Activated T-helper 2 cell treated with anti-CD3 and anti-CD28 coated beads, Interferon-gamma antibody, Interleukin-2, Interleukin-4, amounts not matched to agents 10 μg/mL and 5 μg/mL and 100 μg/mL, durations not matched to agents 14 hours and 24 hours and 36 hours (primary cell): Measurements from ENCODE around the gene EVX2. TPM values are rescaled to one million over a fixed set of nuclear protein-coding genes. Genes with fewer than 3 reads are reported as not detected.

ENCODE experiments used
- DNase-seq: peaks from one replicate; pipeline ENCODE4 v3.0.0; 2021; ENCODE audit warnings: low spot score
- H3K27ac Mint-ChIP-seq: one replicate; pipeline ENCODE4 v1.8.0; 2021; ENCODE audit warnings: mixed read lengths
- H3K27me3 Mint-ChIP-seq: one replicate; pipeline ENCODE4 v1.8.0; 2021; ENCODE audit warnings: low read depth, mixed read lengths
- H3K36me3 Mint-ChIP-seq: one replicate; pipeline ENCODE4 v1.8.0; 2021; ENCODE audit warnings: low read depth, mixed read lengths
- H3K4me1 Mint-ChIP-seq: one replicate; pipeline ENCODE4 v1.8.0; 2021; ENCODE audit warnings: low read depth, mixed read lengths
- H3K4me3 Mint-ChIP-seq: one replicate; pipeline ENCODE4 v1.8.0; 2021; ENCODE audit warnings: low read depth, mild to moderate bottlenecking, moderate library complexity, mixed read lengths
- H3K9me3 Mint-ChIP-seq: one replicate; pipeline ENCODE4 v1.8.0; 2021; ENCODE audit warnings: mixed read lengths
- intact Hi-C: fragments of 100-400 bp; cut with micrococcal nuclease; formaldehyde crosslinking; loops from one replicate; pipeline ENCODE4 v1.15.1; 2023
- total RNA-seq: library from RNA; stranded (reverse); gene quantifications from 2 replicates; pipeline ENCODE4 v1.2.3, GENCODE V29; 2022

Gene EVX2
- total RNA-seq, 1 donor from 2014 or later: not detected

DNA sequence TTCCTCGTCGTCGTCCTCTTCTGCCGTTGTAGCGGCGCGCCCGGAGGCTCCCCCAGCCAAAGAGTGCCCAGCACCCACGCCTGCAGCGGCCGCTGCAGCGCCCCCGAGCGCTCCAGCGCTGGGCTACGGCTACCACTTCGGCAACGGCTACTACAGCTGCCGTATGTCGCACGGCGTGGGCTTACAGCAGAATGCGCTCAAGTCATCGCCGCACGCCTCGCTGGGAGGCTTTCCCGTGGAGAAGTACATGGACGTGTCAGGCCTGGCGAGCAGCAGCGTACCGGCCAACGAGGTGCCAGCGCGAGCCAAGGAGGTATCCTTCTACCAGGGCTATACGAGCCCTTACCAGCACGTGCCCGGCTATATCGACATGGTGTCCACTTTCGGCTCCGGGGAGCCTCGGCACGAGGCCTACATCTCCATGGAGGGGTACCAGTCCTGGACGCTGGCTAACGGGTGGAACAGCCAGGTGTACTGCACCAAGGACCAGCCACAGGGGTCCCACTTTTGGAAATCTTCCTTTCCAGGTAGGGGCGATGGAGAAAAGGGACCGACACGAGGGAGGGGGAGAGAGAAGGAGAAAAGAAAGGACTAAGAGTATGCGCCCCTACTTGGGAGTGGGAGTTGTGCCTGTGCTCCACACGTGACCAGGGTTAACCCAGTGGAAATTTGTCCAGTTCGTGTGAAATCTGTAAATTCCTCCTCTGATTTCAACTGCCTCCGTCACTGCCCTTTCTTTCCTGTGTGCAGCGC is 9.6 kb upstream of the EVX2 start:
- DNase-seq: no peak
- H3K9me3 Mint-ChIP-seq: no peaks in the 10 kb centered on the region
- intact Hi-C loops: no loop called here
- H3K36me3 Mint-ChIP-seq: no peaks in the 10 kb centered on the region
- peak overlapping the region; percentile 1 for H3K27ac Mint-ChIP-seq
- H3K27me3 Mint-ChIP-seq: peaks cover 89% of the 10 kb centered on the region
- H3K4me1 Mint-ChIP-seq: peaks cover 20% of the 10 kb centered on the region
- no peak overlapping the region for H3K4me3 Mint-ChIP-seq

DNA sequence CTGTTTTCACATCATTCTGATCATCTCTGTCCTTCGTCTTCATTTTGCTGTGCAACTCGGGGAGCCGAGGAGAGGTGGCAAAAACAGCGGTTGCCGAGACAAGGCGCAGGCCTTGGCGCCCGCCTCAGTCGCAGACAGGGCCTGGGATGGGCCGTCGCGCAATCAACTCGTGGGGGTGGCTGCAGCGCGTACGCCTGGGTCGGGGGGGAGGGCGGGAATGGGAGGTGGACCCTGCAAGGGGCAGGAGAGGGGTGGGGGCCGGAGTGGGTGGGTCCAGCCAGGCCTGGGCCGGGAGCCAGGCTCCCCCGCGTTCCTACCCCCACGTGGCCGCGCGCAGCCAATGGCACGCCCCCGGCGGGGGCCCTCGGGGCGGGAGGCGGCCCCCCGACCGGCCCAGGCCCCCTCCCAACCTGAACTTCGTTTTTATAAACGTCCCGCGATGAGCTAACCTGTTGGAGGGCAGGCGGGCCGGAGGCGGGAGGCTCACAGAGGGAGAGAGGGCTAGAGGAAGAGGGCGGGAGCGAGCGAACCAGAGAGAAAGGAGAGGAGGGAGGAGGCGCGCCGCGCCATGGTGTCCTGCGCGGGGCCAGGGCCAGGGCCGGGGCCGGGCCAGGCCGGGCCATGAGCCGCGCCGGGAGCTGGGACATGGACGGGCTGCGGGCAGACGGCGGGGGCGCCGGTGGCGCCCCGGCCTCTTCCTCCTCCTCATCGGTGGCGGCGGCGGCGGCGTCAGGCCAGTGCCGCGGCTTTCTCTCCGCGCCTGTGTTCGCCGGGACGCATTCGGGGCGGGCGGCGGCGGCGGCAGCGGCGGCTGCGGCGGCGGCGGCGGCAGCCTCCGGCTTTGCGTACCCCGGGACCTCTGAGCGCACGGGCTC is 8.7 kb upstream of the EVX2 start, which contains the start of gene HOXD13:
Gene HOXD13, plus strand, starts transcription at position 452 of the 875 bp plus-strand sequence. Its CDS starts 170 bp downstream, at position 622.
- Mint-ChIP-seq H3K27me3 (peaks cover 89% of the 10 kb centered on the region), H3K27ac (no peak within 1 kb of the TSS), H3K4me3 (no peak within 1 kb of the TSS), H3K4me1 (peaks cover 19% of the 10 kb centered on the region), H3K36me3 (no peaks in the 10 kb centered on the region), H3K9me3 (no peaks in the 10 kb centered on the region)
- DNase-seq: no peak
- intact Hi-C loops: no loop called here

DNA sequence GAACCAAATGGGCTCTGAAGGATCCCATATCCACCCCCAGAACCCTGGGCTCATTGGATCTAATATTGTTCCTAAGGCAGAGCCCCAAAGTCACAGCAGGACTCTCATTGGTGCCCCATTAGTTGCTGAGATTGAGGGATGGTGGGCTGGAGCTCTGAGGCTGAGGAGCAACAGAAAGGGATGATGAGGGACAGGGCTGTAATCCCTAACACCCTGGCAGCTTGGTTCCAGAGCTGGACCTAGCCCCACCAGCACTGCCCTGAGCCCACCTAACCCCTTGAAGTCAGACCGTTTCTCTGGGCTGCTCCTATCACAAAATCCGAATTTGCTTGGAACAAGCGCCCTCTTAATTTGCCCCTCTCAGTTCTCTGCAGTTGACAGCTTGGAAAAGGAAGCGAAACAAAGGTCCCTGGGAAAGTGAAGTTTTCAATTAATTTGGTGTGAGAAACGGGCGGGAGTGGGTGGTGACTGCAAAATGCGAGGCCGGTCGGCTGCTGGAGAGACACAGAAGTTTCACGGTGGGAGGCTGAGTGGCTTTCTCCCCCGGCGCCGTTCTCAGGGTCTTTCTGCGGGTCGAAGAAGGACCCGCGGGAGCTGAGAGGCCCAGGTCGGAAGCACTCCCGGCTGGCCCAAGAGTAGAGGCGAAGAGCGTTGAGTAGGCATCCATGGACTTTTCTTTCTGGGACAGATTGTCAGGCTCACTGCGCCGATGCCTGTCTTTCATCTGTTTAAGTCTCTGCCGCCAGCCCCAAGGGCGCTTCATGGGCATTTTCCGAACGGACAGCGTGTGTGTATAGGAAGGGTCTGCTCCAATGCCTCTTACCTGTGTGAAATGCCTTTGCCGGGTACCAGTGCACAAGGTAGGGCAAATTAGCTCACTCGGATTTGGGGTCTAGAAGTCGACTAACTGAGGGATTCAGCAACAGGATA is 7.8 kb upstream of the EVX2 start:
- intact Hi-C loops: no loop called here
- H3K27me3 Mint-ChIP-seq: peaks cover 88% of the 10 kb centered on the region
- no peaks in the 10 kb centered on the region for H3K9me3 Mint-ChIP-seq
- H3K4me1 Mint-ChIP-seq: peaks cover 12% of the 10 kb centered on the region
- H3K36me3 Mint-ChIP-seq: no peaks in the 10 kb centered on the region
- no peak for DNase-seq
- no peak overlapping the region for H3K4me3 Mint-ChIP-seq
- H3K27ac Mint-ChIP-seq: no peak overlapping the region

DNA sequence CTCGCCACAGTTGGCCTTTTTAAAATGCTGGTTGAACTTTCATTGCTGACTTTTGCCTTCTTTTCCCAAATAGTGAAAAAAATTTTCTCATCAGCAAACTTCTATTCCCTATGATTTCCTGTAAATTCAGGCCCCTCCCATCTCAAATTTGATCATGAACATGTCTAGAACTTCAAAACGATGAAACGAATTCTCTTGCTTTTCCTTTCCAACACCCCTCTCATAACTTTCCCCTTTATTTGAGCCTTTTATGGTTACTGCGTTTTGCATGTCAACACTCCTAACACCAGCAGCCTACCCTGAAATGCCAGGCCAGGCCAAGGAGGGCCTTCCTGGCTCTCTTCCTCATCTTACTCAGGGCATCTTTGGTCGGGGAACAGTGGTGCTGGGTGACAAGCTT is 7.1 kb upstream of the EVX2 start:
- no peaks in the 10 kb centered on the region for H3K36me3 Mint-ChIP-seq
- no peaks in the 10 kb centered on the region for H3K9me3 Mint-ChIP-seq
- intact Hi-C loops: no loop called here
- no peak for DNase-seq
- H3K4me3 Mint-ChIP-seq: no peak overlapping the region
- H3K27me3 Mint-ChIP-seq: peaks cover 86% of the 10 kb centered on the region
- no peak overlapping the region for H3K27ac Mint-ChIP-seq
- H3K4me1 Mint-ChIP-seq: peaks cover 10% of the 10 kb centered on the region

DNA sequence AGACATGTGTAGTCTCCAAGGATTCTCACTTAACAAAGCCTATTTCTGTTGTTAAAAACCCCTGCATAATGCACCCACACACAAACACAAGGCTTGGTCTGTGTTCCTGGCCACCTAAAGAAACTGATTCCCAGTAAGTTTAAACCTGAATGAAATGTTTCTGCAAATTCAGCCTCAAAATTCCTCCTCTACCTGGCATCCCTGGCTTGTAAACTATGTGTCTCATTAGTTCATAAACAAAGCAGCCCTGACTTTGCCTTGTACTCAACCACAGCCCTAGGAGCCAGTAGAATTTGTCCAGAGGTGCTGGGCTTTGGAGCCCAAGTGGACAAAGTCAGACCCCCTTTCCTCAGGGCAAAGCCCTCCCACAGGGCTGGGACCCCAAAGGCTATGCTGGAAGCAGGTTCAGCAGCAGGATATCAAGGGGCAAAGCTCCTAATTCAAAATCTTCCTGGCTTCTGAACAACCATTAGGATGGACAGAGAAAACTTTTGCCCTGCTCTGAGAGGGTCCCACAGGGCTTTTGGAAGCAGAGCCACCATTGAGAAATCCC is 6.2 kb upstream of the EVX2 start:
- no peaks in the 10 kb centered on the region for H3K9me3 Mint-ChIP-seq
- H3K4me1 Mint-ChIP-seq: peaks cover 10% of the 10 kb centered on the region
- H3K27ac Mint-ChIP-seq: no peak overlapping the region
- intact Hi-C loops: no loop called here
- no peak for DNase-seq
- H3K36me3 Mint-ChIP-seq: no peaks in the 10 kb centered on the region
- no peak overlapping the region for H3K4me3 Mint-ChIP-seq
- peaks cover 82% of the 10 kb centered on the region for H3K27me3 Mint-ChIP-seq

DNA sequence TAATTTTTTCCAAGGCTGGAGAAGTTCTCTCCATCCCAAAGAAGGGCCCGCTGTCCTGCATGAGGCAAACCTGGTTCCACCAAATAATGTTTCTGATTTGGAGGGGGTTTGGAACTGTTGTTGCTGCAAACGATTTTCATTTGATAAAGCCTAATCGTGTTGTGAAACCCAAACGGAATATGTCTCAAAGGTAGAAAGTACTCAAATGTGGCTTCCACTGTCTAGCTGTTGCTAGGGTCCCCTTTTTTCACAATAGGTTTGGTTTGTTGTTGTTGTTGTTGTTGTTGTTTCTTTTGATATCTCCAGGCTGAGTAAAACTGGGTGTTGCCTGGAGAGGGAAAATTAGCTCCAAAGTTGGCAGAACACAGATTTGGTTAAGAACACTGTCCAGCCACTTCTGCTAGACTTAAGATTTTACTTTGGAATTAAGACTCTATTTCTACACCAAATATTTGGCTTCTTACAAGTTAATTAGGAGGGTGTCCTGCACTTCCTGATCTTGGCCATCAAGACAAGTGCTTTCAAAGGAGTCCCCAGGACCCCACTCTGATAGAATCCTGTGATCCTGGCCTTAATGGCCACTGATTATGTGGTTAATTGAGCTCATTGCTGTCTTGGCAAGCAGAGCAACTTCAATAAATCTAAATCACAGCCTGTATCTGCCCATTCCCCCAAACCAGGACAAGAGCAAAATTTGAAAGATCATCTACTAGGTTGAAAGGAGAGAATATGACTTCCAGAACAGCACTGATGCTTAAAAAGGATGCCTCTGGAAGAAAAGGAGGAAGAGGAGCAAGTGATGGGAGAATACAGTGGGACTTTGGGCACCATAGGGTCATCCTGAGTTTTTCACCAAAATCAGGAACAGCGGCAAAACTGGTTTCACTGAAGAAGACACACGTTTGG is 5.4 kb upstream of the EVX2 start:
- Mint-ChIP-seq H3K27ac (no peak overlapping the region), H3K27me3 (peaks cover 82% of the 10 kb centered on the region), H3K4me1 (peaks cover 10% of the 10 kb centered on the region), H3K4me3 (no peak overlapping the region), H3K36me3 (no peaks in the 10 kb centered on the region), H3K9me3 (no peaks in the 10 kb centered on the region)
- DNase-seq: no peak
- intact Hi-C loops: no loop called here

DNA sequence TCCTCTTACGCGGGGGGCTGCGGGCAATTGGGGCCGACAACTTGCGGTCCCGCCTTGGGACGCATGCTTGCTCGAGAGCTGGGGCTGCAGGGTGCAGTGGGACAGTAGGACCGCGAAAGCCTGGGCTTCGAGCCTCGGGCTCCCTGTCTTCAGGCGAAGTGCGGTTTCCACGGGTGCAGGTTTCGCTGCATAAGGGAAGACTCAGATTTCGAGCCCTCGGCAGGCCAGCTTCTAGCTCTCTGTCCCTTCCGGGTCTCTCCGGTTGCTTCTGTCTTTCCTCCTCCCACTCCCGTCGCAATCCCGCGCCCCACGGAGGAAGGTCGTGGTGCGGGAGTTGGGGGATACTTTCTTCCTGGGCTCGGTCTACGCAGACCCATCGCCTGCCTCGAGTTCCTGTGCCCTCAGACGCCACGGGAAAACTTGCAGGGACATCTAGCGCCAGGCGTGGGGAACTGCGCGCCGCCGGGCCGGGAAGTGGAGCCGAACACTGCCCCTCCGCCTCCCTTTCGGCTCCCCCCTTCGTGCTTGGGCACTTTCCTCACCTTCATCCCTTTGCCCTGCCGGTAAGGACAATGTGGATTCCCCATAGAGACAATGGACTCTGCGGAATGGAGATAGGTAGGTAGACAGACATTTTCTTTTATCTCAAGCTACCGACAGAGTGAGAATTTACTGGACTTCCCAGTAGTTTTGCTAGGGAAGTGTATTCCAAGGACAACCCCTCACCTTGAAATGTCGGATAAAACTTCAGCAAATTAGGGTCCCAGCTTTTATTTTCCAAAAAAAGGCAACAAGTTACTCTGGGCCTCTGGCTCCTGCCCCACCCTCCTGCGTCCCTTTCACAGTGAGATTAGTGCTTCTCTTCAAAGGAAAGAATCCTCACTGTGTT is 4.5 kb upstream of the EVX2 start:
- Mint-ChIP-seq H3K4me3 (peak overlapping the region; percentile 39), H3K27ac (no peak overlapping the region), H3K27me3 (peaks cover 81% of the 10 kb centered on the region), H3K9me3 (no peaks in the 10 kb centered on the region), H3K4me1 (peaks cover 7% of the 10 kb centered on the region), H3K36me3 (no peaks in the 10 kb centered on the region)
- intact Hi-C loops: no loop called here
- DNase-seq: no peak

DNA sequence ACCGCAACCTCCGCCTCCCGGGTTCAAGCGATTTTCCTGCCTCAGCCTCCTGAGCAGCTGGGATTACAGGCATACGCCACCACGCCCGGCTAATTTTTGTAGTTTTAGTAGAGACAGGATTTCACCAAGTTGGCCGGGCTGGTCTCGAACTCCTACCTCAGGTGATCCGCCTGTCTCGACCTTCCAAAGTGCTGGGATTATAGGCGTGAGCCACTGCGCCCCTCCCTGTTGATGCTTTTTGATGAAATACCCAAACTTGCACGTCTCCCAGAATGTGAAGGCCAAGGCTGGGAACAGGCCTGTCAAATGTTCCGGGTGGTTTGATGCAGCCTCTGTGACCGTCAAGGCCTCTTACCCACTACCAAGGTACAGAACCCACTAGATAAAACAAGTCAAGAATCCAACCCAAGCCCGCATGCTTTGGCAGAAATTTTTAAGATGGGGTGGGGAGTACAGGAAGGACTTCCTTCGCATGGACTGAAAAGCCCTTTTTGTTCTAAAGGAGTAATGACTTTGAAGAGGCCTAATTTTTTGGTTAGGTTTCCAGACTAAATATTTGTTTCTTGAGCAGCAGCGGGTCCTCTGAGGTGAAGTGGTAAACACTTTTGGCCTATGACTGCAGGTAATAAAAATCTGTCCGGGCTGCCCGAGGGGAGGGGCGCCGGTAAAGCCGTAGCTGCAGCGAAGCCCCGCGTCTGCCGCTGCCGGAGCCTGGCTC is 3.7 kb upstream of the EVX2 start:
- peaks cover 85% of the 10 kb centered on the region for H3K27me3 Mint-ChIP-seq
- no peak for DNase-seq
- H3K4me3 Mint-ChIP-seq: no peak overlapping the region
- no peaks in the 10 kb centered on the region for H3K9me3 Mint-ChIP-seq
- peaks cover 7% of the 10 kb centered on the region for H3K4me1 Mint-ChIP-seq
- intact Hi-C loops: loop anchor here (1.0 kb wide), 1 partner anchor 9 kb away; no protein-coding TSS in a partner anchor
- H3K27ac Mint-ChIP-seq: no peak overlapping the region
- H3K36me3 Mint-ChIP-seq: no peaks in the 10 kb centered on the region

DNA sequence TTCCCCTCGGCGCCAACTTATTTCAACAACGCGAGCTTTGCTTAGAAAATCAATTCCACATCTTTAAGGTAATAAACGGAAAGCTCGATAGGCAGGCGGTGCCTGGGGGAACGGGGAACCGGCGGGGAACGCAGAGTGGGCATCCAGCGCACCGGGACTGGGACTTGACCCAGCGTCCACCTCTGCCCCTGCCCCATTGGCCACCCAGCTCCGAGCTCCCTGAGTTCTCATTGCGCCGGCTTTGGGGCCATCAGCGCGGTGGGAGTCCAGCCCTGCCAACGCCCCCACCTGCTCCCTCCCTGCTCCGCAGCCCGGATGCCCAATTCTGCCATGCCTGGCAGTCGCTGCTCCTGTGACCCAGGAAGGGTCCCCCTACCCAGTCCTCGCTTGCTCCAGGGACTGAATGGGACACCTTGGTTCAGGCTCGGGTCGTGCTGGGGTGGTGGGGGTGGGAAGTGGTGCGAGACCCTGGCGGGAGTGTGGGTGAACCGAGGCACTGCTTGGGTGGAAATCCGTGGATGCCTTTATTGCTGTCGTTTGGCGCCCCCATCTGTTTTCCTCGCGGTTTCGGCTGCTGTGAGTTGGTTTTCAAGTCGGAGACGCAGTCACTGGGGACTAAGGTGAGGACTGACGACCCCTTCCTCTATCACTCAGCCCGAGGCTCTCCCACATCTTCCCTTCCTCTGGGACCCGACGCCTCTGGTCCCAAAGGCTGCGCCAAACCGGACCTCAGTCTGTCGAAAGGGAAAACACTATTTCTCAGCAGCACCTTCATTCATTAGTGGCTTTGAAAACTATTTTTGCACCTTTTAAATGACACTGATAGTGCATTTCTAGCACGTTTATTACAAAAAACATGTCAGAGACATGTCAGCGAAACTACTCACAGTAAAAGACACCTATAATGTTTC is 2.4 kb upstream of the EVX2 start:
- intact Hi-C loops: no loop called here
- Mint-ChIP-seq H3K27me3 (peaks cover 84% of the 10 kb centered on the region), H3K4me3 (no peak overlapping the region), H3K9me3 (no peaks in the 10 kb centered on the region), H3K4me1 (peaks cover 4% of the 10 kb centered on the region), H3K36me3 (no peaks in the 10 kb centered on the region), H3K27ac (no peak overlapping the region)
- no peak for DNase-seq
